ENCODE data around the gene GJA9. TPM values are rescaled to one million over a fixed set of nuclear protein-coding genes. Genes with fewer than 3 reads are reported as not detected.
"Not testable (repeated sequence)": the region's sequence is repeated elsewhere in the genome, so short reads cannot be mapped to it uniquely, and the experiment has no call there.

GJA9 gene
- total RNA-seq, 1 donor from 2014 or later: not detected

GRCh38 chr1:38846210-38846609 is 35.2 kb downstream of the GJA9 start:
- H3K27ac Mint-ChIP-seq (ENCODE audit: unreplicated experiment): no peak overlapping the region
- TF ChIP-seq CTCF (IDR thresholded peaks at IDR 0.05; ENCODE audit: partially characterized antibody, unreplicated experiment): no peak
- H3K4me3 Mint-ChIP-seq (ENCODE audit: unreplicated experiment): no peak overlapping the region
- no peaks in the 10 kb centered on the region for H3K9me3 Mint-ChIP-seq (ENCODE audit: unreplicated experiment)
- no peaks in the 10 kb centered on the region for H3K27me3 Mint-ChIP-seq (ENCODE audit: unreplicated experiment)
- H3K36me3 Mint-ChIP-seq (ENCODE audit: unreplicated experiment): peaks cover 10% of the 10 kb centered on the region
- no peaks in the 10 kb centered on the region for H3K4me1 Mint-ChIP-seq (ENCODE audit: low read depth, unreplicated experiment)
- no peak for DNase-seq

GRCh38 chr1:38845088-38845487 is 36.3 kb downstream of the GJA9 start:
- not testable (repeated sequence) for DNase-seq; H3K4me1 Mint-ChIP-seq (ENCODE audit: low read depth, unreplicated experiment); H3K4me3 Mint-ChIP-seq (ENCODE audit: unreplicated experiment); H3K9me3 Mint-ChIP-seq (ENCODE audit: unreplicated experiment); H3K27me3 Mint-ChIP-seq (ENCODE audit: unreplicated experiment); H3K27ac Mint-ChIP-seq (ENCODE audit: unreplicated experiment)
- H3K36me3 Mint-ChIP-seq (ENCODE audit: unreplicated experiment): peaks cover 10% of the 10 kb centered on the region

GRCh38 chr1:38840281-38840680 is 41.1 kb downstream of the GJA9 start:
- peaks cover 10% of the 10 kb centered on the region for H3K36me3 Mint-ChIP-seq (ENCODE audit: unreplicated experiment)
- H3K27ac Mint-ChIP-seq (ENCODE audit: unreplicated experiment): no peak overlapping the region
- no peaks in the 10 kb centered on the region for H3K9me3 Mint-ChIP-seq (ENCODE audit: unreplicated experiment)
- H3K4me3 Mint-ChIP-seq (ENCODE audit: unreplicated experiment): no peak overlapping the region
- no peaks in the 10 kb centered on the region for H3K4me1 Mint-ChIP-seq (ENCODE audit: low read depth, unreplicated experiment)
- no peaks in the 10 kb centered on the region for H3K27me3 Mint-ChIP-seq (ENCODE audit: unreplicated experiment)
- TF ChIP-seq CTCF (IDR thresholded peaks at IDR 0.05; ENCODE audit: partially characterized antibody, unreplicated experiment): no peak
- DNase-seq: no peak

GRCh38 chr1:38839363-38839762 is 42.0 kb downstream of the GJA9 start:
- H3K36me3 Mint-ChIP-seq (ENCODE audit: unreplicated experiment): peaks cover 5% of the 10 kb centered on the region
- H3K4me1 Mint-ChIP-seq (ENCODE audit: low read depth, unreplicated experiment): no peaks in the 10 kb centered on the region
- TF ChIP-seq CTCF (IDR thresholded peaks at IDR 0.05; ENCODE audit: partially characterized antibody, unreplicated experiment): no peak
- no peaks in the 10 kb centered on the region for H3K27me3 Mint-ChIP-seq (ENCODE audit: unreplicated experiment)
- no peak overlapping the region for H3K27ac Mint-ChIP-seq (ENCODE audit: unreplicated experiment)
- no peaks in the 10 kb centered on the region for H3K9me3 Mint-ChIP-seq (ENCODE audit: unreplicated experiment)
- H3K4me3 Mint-ChIP-seq (ENCODE audit: unreplicated experiment): no peak overlapping the region
- no peak for DNase-seq

- H3K4me3 Mint-ChIP-seq (ENCODE audit: unreplicated experiment); H3K27ac Mint-ChIP-seq (ENCODE audit: unreplicated experiment); H3K9me3 Mint-ChIP-seq (ENCODE audit: unreplicated experiment); H3K27me3 Mint-ChIP-seq (ENCODE audit: unreplicated experiment); H3K36me3 Mint-ChIP-seq (ENCODE audit: unreplicated experiment); H3K4me1 Mint-ChIP-seq (ENCODE audit: low read depth, unreplicated experiment); DNase-seq: not testable (repeated sequence)
Measured at GRCh38 chr1:38836316-38836715, 45.1 kb downstream of the GJA9 start.

GRCh38 chr1:38834937-38835827 is 46.2 kb downstream of the GJA9 start:
- Mint-ChIP-seq H3K4me3 (ENCODE audit: unreplicated experiment) (no peak overlapping the region), H3K27ac (ENCODE audit: unreplicated experiment) (no peak overlapping the region), H3K27me3 (ENCODE audit: unreplicated experiment) (no peaks in the 10 kb centered on the region), H3K36me3 (ENCODE audit: unreplicated experiment) (no peaks in the 10 kb centered on the region), H3K9me3 (ENCODE audit: unreplicated experiment) (no peaks in the 10 kb centered on the region), H3K4me1 (ENCODE audit: low read depth, unreplicated experiment) (no peaks in the 10 kb centered on the region)
- TF ChIP-seq CTCF (IDR thresholded peaks at IDR 0.05; ENCODE audit: partially characterized antibody, unreplicated experiment): peak; percentile 88
- no peak for DNase-seq

Data from glutamatergic neuron (in vitro differentiated cells).